ENCODE measurements around the gene GRWD1.

Gene GRWD1

DNA sequence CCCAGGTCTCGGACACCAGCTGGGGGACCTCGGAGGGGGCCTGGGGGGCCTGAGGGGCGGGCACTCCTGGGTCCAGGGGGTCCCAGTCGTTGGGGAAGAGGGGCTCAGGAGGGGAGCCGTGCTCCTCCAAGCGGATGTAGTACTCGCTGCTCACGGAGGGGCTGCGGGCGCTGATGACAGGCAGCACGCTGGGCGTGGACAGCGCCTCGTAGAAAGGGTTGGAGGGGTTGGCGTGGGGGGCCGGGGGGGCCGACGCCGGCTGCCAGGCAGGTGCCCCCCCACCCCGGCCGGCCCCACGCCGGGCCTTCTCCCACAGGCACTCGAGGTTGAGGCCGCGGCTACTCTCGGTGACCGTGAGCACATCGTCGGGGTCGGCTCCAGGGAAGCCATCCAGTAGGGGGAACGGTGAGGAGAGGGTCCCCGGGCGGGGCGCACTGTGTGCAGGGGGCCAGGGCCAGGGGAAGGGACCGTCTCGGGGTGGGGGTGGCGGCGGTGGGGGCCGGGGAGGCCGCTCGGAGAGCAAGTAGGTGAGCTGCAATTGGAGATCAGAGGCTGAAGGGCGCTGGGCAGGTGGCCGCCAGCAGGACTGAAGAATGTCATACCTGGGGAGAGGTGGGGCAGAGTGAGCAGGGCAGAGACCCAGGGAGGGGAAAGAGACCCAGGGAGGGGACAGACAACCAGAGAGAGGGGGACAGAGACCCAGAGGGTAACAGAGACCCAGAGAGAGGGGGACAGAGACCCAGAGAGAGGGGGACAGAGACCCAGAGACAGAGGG, 53.7 kb downstream of the GRWD1 start:
- DNase-seq = no peak

DNA sequence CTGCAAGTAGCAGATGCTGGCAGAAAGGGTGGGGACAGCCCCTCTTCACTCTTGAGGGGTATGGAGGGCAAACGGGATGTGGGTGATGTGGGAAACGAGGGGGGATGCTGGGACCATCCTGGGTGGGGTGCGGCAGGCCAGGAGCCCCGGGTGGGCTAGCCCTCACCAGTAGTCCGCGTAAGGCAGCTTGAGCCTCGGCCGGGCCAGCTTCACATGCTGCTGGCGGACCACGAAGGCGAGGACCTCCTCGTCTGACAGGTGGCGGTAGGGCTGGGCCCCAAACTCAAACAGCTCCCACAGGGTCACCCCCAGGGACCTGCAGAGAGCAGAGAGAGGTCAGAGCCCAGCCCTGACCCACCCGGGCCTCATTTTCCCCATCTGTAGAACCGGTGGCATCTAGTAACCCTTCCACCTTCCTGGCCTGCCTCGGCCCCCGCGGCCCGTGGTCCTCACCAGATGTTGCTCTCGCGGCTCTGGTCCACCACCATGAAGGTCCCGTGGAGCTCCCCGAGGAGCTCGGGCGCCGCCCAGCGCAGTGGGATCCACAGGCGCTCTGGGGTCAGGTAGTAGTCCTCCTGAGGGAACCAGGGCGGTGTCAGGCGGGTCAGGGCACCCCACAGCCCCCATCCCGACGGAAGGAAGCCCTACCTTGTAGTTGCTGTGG, 55.2 kb downstream of the GRWD1 start:
- DNase-seq = no peak

DNA sequence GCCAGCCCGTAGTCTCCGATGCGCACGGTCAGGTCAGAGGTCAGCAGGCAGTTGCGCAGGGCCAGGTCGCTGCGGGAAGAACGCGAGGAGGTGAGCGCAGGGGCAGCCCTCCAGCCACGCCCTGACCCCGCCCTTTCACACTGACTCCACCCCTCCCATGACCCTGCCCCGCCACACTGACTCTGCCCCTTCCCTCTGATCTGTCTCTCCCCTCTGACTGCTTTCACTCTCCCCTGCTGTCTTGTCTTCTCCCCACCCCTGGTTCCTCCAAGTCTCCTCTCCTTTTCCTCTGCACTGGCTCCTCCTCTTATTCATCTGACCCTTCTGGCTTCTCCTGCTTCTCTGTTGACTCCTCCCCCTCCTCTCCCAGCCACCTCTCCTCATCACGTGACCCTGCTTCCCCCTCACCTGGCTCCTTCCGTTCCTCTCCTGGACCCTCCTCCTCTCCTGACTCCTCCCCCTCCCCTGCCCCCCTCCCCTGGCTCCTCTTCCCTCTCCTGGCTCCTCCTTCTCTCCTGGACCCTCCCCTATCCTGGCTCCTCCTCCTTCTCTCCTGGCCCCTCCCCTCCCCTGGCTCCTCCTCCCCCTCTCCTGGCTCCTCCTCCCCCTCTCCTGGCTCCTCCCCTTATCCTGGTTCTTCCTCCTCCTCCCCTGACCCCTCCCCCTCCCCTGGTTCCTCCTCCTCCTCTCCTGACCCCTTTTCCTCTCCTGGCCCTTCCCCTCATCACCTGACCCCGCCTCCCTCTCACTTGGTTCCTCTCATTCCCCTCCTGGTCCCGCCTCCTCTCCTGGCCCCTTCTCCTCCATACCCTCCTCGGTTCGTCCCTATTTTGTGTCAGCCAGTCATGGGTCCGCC, 55.9 kb downstream of the GRWD1 start:
- DNase-seq = peak; percentile 79

DNA sequence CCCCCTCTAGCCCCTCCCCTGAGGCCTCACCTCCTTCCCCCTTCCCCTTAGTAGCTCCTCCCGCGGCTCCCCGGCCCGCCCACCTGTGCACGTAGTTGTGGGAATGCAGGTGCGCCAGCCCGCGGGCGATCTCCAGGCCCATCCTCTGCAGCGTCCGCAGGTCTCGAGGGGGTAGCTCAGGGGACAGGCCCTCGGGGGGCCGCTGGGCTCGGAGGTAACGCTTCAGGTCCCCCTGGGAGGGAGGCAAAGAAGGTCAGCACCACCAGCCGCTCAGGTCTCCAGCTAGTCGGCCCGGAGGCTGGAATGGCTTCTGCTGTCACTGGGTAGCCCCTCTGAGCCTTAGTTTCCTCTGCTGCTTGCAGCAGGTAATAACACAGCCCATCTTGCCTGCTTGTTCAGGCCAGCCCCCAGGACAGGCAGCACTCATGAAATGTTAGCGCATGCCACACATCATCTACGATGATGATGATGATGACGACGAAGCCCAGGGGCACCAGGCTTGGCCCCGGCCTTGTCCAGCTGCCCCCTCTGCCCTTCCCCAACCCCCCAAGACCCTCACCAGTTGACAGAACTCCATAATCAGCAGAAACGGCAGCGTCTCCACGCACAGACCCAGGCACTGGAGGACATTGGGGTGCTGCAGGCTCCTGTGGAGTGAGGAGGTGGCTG, 56.7 kb downstream of the GRWD1 start:
- DNase-seq = peak; percentile 79

DNA sequence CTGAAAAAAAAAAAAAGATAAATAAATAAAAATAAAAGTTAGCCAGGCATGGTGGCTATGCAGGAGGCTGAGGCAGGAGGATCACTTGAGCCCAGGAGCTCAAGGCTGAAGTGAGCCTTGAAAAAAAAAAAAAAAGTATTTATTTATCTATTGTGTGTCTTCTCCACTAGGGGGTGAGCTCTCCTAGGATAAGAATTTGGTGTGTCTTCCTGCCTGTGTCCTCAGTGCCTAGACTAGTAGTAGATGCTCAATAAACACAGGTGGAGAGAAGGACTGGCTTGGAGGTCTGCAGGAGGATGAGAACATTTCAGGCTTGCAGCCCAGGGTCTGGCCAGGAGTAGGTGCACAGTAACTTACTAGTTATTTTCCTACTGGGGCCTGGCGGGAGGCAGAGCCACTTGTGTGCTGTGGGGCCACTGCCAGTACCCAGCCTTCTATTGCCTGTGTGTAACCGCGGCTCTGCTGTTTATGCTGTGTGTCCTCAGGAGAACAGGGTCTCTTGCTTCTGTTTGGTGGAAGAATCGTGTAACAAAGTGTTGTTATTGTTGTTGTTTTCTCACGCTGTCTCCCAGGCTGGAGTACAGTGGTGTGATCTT, 60.5 kb downstream of the GRWD1 start:
- no peak for DNase-seq
